GM19324 (cell line): Measurements from ENCODE around the gene BMPR1A.
"Not testable (repeated sequence)": the region's sequence is repeated elsewhere in the genome, so short reads cannot be mapped to it uniquely, and the experiment has no call there.

Source experiments
- ATAC-seq: cut with Tn5 transposase; IDR thresholded peaks from one replicate; pipeline ENCODE4 v1.9.1; 2021; ENCODE audit warnings: mild to moderate bottlenecking, moderate library complexity; ENCODE audit not compliant: unreplicated experiment, low FRiP score

The BMPR1A gene

GRCh38 chr10:86962136-86962980 is 205.9 kb downstream of the BMPR1A start:
- no peak for ATAC-seq

DNA sequence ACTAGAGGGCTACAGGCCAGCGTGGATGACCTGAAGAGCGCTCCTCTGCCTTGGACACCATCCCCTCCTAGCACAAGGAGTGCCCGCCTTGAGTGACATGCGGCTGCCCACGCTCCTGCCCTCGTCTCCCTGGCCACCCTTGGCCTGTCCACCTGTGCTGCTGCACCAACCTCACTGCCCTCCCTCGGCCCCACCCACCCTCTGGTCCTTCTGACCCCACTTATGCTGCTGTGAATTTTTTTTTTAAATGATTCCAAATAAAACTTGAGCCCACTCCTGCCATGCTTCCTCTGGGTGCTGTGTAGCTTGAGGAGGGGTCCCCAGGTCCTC is 206.5 kb downstream of the BMPR1A start:
- ATAC-seq: no peak

- no peak for ATAC-seq
Observed at GRCh38 chr10:86963341-86963919, 207.0 kb downstream of the BMPR1A start.

DNA sequence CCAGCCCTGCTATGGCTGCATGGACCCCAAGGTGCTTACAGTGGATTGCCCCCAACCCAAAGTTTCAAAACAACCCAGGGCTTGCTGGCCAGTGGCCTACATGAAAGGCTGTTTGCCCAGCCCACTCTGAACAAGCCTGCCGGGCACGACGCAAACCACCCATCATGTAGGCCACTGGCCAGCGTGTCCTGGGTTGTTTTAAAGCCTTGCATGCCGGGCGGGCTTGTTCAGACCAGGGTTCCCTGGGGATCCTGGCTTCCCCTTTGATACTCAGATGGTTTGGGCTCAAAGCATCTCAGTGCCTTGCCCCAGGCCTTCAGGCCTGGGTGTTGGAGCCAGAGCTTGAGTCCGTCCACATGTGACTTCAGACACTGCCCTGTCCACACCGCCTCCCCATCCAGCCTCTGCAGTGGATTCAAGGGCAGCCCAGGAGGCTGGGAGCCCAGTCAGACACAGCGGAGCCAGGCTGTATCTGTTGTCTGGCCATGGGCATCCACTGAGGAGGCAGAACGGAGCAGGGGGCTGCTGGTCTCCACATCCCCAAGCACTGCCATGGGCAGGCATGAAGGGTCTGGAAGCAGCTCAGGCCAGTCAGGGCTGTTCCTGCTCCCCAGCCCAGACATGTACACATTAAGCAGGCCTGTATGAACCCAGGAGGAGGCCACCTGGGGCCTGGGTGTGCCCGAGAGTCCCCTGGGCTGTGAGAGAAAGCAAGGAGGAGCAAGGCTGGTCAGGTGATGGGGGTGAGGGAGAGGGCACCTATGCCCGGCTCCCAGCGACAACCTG is 207.8 kb downstream of the BMPR1A start:
- ATAC-seq: no peak

GRCh38 chr10:86964847-86965190 is 208.4 kb downstream of the BMPR1A start:
- no peak for ATAC-seq

- peak; percentile 39 for ATAC-seq
Observed at GRCh38 chr10:86965986-86966654, 209.7 kb downstream of the BMPR1A start.

DNA sequence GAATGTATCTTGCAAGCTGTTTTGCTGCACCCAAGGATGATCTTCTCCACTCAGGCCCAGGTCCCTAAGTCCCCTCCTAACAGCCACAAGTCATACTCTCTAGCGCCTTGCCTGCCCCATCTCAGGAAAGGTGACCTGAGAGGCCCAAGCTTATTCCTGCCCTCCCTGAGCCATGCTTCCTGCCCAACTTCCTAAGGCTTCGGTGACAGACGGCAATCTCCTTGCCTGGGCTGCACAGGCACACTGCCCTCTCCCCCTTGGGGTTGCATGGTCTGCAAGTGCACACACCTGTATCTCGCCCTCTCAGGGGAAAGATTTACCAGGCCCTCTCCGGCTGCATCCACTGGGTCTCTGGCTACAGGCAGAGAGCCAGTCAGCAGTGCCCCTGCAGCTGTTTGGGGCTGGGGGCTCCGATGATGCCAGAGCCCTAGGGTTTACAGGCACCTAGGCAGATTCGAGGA is 211.1 kb downstream of the BMPR1A start:
- ATAC-seq: no peak

GRCh38 chr10:86968271-86968993 is 212.0 kb downstream of the BMPR1A start, which contains the start of gene ADIRF:
TSS of gene ADIRF (plus strand) at chr10:86968482. CDS start at chr10:86968545, 63 bp downstream.
- ATAC-seq: no peak

GRCh38 chr10:86968994-86969355 is 212.6 kb downstream of the BMPR1A start:
- ATAC-seq: no peak

GRCh38 chr10:86969421-86970041 is 213.1 kb downstream of the BMPR1A start:
- ATAC-seq: no peak

DNA sequence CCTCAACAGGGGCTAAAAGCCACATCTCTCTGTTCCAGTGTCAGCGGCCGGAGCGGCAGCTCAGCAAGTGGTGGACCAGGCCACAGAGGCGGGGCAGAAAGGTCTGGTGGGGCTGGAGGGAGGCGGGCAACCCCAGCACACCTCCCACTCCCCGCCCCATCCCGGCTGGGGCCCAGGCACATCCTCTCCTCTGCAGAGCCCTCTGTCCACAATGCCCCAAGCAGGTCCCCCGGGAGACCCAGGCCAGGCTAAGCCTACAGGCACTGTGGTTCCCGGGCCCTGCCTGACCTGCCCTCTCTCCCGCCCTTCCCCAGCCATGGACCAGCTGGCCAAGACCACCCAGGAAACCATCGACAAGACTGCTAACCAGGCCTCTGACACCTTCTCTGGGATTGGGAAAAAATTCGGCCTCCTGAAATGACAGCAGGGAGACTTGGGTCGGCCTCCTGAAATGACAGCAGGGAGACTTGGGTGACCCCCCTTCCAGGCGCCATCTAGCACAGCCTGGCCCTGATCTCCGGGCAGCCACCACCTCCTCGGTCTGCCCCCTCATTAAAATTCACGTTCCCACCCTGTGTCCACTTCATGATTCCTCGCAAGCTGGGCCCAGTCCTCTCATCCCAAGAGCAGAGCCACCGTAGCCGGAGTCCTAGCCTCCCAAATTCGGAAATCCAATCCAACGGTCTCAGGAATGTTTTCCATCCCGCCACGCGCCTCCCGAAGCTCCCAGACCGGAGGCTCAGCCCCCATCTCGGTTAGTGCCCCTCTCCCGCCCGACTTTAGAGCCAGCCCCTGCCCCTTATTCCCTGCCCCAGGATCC is 214.0 kb downstream of the BMPR1A start:
- no peak for ATAC-seq

- ATAC-seq: no peak
Observed at GRCh38 chr10:86970982-86971231, 214.5 kb downstream of the BMPR1A start.

GRCh38 chr10:86971232-86971991 is 215.0 kb downstream of the BMPR1A start:
- peak; percentile 91 for ATAC-seq

- ATAC-seq: no peak
Observed at GRCh38 chr10:86972613-86973380, 216.4 kb downstream of the BMPR1A start.

DNA sequence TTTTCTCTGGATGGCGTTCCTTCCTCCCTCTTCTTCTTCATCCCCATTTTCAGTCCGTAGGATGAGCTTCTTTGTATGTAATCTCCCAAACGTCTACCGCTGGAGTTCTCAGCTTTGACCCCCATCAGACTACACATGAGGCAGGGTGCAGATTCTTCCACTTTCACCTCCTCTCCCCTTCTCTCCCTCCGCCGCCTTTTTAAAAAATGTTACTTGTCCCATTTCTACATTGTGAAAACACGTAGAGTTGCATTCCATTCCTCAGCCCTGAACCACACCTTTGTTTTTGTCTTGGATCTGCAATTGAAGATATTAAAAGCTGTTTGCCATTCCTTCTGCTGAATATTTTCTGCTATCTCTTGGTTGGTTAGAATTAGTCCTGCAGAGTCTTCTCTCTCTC is 218.1 kb downstream of the BMPR1A start:
- ATAC-seq: no peak

- no peak for ATAC-seq
Observed at GRCh38 chr10:86976362-86977056, 220.1 kb downstream of the BMPR1A start.

- ATAC-seq: not testable (repeated sequence)
Observed at GRCh38 chr10:86978457-86978856, 222.0 kb downstream of the BMPR1A start.
